GM19043 (cell line): Measurements from ENCODE around the gene NCBP2.
A peak's percentile ranks its signal among the peaks of the same experiment; 100 is the strongest.
"Not testable (repeated sequence)": the region's sequence is repeated elsewhere in the genome, so short reads cannot be mapped to it uniquely, and the experiment has no call there.

Experiments
- ATAC-seq: cut with Tn5 transposase; IDR thresholded peaks from one replicate; pipeline ENCODE4 v1.9.1; 2021; ENCODE audit warnings: low read depth; ENCODE audit not compliant: unreplicated experiment

NCBP2 gene

GRCh38 chr3:196968233-196969133, 26.2 kb upstream of the NCBP2 start, which contains the start of gene PIGZ:
TSS of gene PIGZ (minus strand) at chr3:196968833. CDS start at chr3:196952031, 16,802 bp downstream.
- peak; percentile 60 for ATAC-seq

- no peak for ATAC-seq
Observed at GRCh38 chr3:196967412-196968232, 25.3 kb upstream of the NCBP2 start.

- no peak for ATAC-seq
Observed at GRCh38 chr3:196966526-196967401, 24.4 kb upstream of the NCBP2 start.

- no peak for ATAC-seq
Observed at GRCh38 chr3:196965804-196966173, 23.5 kb upstream of the NCBP2 start.

GRCh38 chr3:196965112-196965803, 22.9 kb upstream of the NCBP2 start:
- ATAC-seq, result no peak

- ATAC-seq, result no peak
Observed at GRCh38 chr3:196963631-196963953, 21.3 kb upstream of the NCBP2 start.

GRCh38 chr3:196962930-196963630, 20.8 kb upstream of the NCBP2 start:
- no peak for ATAC-seq

GRCh38 chr3:196962108-196962929, 20.0 kb upstream of the NCBP2 start:
- no peak for ATAC-seq

GRCh38 chr3:196954832-196955231, 12.5 kb upstream of the NCBP2 start:
- no peak for ATAC-seq

GRCh38 chr3:196951371-196951770, 9.0 kb upstream of the NCBP2 start:
- ATAC-seq, result no peak

GRCh38 chr3:196949750-196950149, 7.4 kb upstream of the NCBP2 start:
- ATAC-seq, result no peak

GRCh38 chr3:196949285-196949619, 6.9 kb upstream of the NCBP2 start:
- ATAC-seq, result no peak

GRCh38 chr3:196948442-196949284, 6.3 kb upstream of the NCBP2 start:
- no peak for ATAC-seq

- no peak for ATAC-seq
Observed at GRCh38 chr3:196947860-196948441, 5.6 kb upstream of the NCBP2 start.

GRCh38 chr3:196947136-196947859, 5.0 kb upstream of the NCBP2 start:
- ATAC-seq, result no peak

- ATAC-seq, result not testable (repeated sequence)
Observed at GRCh38 chr3:196944037-196944790, 1.9 kb upstream of the NCBP2 start.
